Neuronal stem cell (in vitro differentiated cells): ENCODE data around the gene MAP2K7.
A peak's percentile ranks its signal among the peaks of the same experiment; 100 is the strongest.
"Not testable (repeated sequence)": the region's sequence is repeated elsewhere in the genome, so short reads cannot be mapped to it uniquely, and the experiment has no call there.

Experiments used
- DNase-seq: peaks from one replicate; pipeline ENCODE4 v3.0.0-alpha.2; 2013; ENCODE audit warnings: low spot score
- H2AFZ ChIP-seq: one replicate; pipeline ENCODE4 v1.6.1; 2013; ENCODE audit warnings: mild to moderate bottlenecking, low read length, inconsistent platforms
- H2AK5ac ChIP-seq: 2 replicates; pipeline ENCODE4 v1.6.1; 2013; ENCODE audit warnings: low read depth, mild to moderate bottlenecking, inconsistent platforms, low read length, moderate library complexity, mixed read lengths
- H2BK120ac ChIP-seq: 2 replicates; pipeline ENCODE4 v1.6.1; 2013; ENCODE audit warnings: low read depth, mild to moderate bottlenecking, inconsistent platforms, low read length, moderate library complexity, mixed read lengths
- H2BK12ac ChIP-seq: one replicate; pipeline ENCODE4 v1.6.1; 2013; ENCODE audit warnings: low read length, inconsistent platforms
- H2BK15ac ChIP-seq: 2 replicates; pipeline ENCODE4 v1.6.1; 2013; ENCODE audit warnings: mild to moderate bottlenecking, low read length, inconsistent platforms, mixed read lengths
- H2BK5ac ChIP-seq: one replicate; pipeline ENCODE4 v1.6.1; 2013; ENCODE audit warnings: inconsistent platforms, mild to moderate bottlenecking, low read length, moderate library complexity
- H3K14ac ChIP-seq: one replicate; pipeline ENCODE4 v1.6.1; 2013; ENCODE audit warnings: low read length, inconsistent platforms
- H3K18ac ChIP-seq: 2 replicates; pipeline ENCODE4 v1.6.1; 2013; ENCODE audit warnings: low read length, inconsistent platforms
- H3K23ac ChIP-seq: 2 replicates; pipeline ENCODE4 v1.6.1; 2013; ENCODE audit warnings: low read depth, mild to moderate bottlenecking, mixed read lengths, low read length, inconsistent platforms; ENCODE audit not compliant: poor library complexity
- H3K27ac ChIP-seq: replicated peaks from 3 replicates; pipeline ENCODE4 v1.5.1; 2013; ENCODE audit warnings: low read length, inconsistent platforms
- H3K27me3 ChIP-seq, 3 experiments: 2 replicates each; pipeline ENCODE4 v1.6.1; 2013; ENCODE audit warnings: low read length in 3 of 3, mild to moderate bottlenecking in 2 of 3, inconsistent platforms in 1 of 3, low read depth in 1 of 3, mixed read lengths in 1 of 3, moderate library complexity in 1 of 3; ENCODE audit not compliant: control insufficient read depth in 3 of 3, insufficient read depth in 3 of 3
- H3K36me3 ChIP-seq, 2 donors: replicated peaks in 1 of 2; 2 replicates each; pipeline ENCODE4 v1.6.1; 2013; ENCODE audit warnings: low read length in 2 of 2; ENCODE audit not compliant: control insufficient read depth in 2 of 2, insufficient read depth in 2 of 2
- H3K4ac ChIP-seq: 2 replicates; pipeline ENCODE4 v1.6.1; 2013; ENCODE audit warnings: inconsistent platforms, mild to moderate bottlenecking, low read length, moderate library complexity
- H3K4me1 ChIP-seq, 2 donors: 1 replicate in 1 of 2; 2 replicates in 1 of 2; pipeline ENCODE4 v1.6.1; 2013; ENCODE audit warnings: low read length in 2 of 2, low read depth in 1 of 2; ENCODE audit not compliant: control insufficient read depth in 2 of 2, insufficient read depth in 1 of 2
- H3K4me2 ChIP-seq: one replicate; pipeline ENCODE4 v1.6.1; 2013; ENCODE audit warnings: mild to moderate bottlenecking, low read length, inconsistent platforms; ENCODE audit not compliant: insufficient read depth, poor library complexity, severe bottlenecking
- H3K4me3 ChIP-seq, 2 donors: 2 replicates each; pipeline ENCODE4 v1.5.1; 2013; ENCODE audit warnings: low read length in 2 of 2, mild to moderate bottlenecking in 2 of 2, inconsistent platforms in 1 of 2, moderate library complexity in 1 of 2
- H3K79me1 ChIP-seq: one replicate; pipeline ENCODE4 v1.6.1; 2013; ENCODE audit warnings: low read depth, mild to moderate bottlenecking, inconsistent platforms, low read length, moderate library complexity
- H3K9ac ChIP-seq: one replicate; pipeline ENCODE4 v1.6.1; 2013; ENCODE audit warnings: mild to moderate bottlenecking, low read depth, low read length, inconsistent platforms; ENCODE audit not compliant: poor library complexity
- H3K9me3 ChIP-seq, 2 donors: replicated peaks in 1 of 2; 2 replicates each; pipeline versions ENCODE3 to v1.6.1; 2013; ENCODE audit warnings: low read length in 2 of 2, mild to moderate bottlenecking in 2 of 2, inconsistent platforms in 1 of 2, low read depth in 1 of 2, mixed read lengths in 1 of 2, moderate library complexity in 1 of 2; ENCODE audit not compliant: control insufficient read depth in 2 of 2, insufficient read depth in 1 of 2
- H4K8ac ChIP-seq: one replicate; pipeline ENCODE4 v1.6.1; 2013; ENCODE audit warnings: low read depth, mild to moderate bottlenecking, inconsistent platforms, low read length, moderate library complexity
- H4K91ac ChIP-seq: one replicate; pipeline ENCODE4 v1.6.1; 2013; ENCODE audit warnings: low read length, low read depth, mild to moderate bottlenecking, inconsistent platforms; ENCODE audit not compliant: poor library complexity
- WGBS, 2 donors: extraction: QIAGEN DNeasy Blood & Tissue Kit; methylation state at CpG; one replicate each; pipeline ENCODE4 v1.1.7; 2013; ENCODE audit warnings: missing lambda C conversion rate in 2 of 2, mixed read lengths in 1 of 2; ENCODE audit not compliant: insufficient read length in 2 of 2, insufficient replicate concordance in 1 of 2; ENCODE audit errors: extremely low coverage in 2 of 2; 5-methylcytosine and 5-hydroxymethylcytosine counted together

Gene MAP2K7

GRCh38 chr19:7916955-7917266 is 13.2 kb downstream of the MAP2K7 start:
- Histone ChIP-seq H2BK12ac (no peak overlapping the region), H2AK5ac (peak overlapping the region; percentile 88), H2BK5ac (peak overlapping the region; percentile 48), H3K14ac (no peak overlapping the region), H3K27me3 (peaks cover 22 to 42% (median 22%) of the 10 kb centered on the region in 3 experiments), H3K4ac (no peak overlapping the region), H4K8ac (no peak overlapping the region), H3K4me2 (peak overlapping the region; percentile 98), H3K9me3 (no peaks in the 10 kb centered on the region), H4K91ac (no peak overlapping the region), H3K27ac (no peak overlapping the region), H2BK120ac (no peak overlapping the region), H3K9ac (peak overlapping the region; percentile 95), H2AFZ (peak overlapping the region; percentile 91), H3K4me1 (peaks cover 18 to 25% of the 10 kb centered on the region in 2 donors), H3K4me3 (peak overlapping the region; percentile 46 to 74), H2BK15ac (peak overlapping the region; percentile 78), H3K18ac (peak overlapping the region; percentile 95), H3K36me3 (peaks cover 10 to 14% of the 10 kb centered on the region in 2 donors), H3K79me1 (peaks cover 2% of the 10 kb centered on the region), H3K23ac (peak overlapping the region; percentile 85)
- no peak for DNase-seq
- no CpG with 5 or more reads among the region's 12 CpGs for WGBS, 2 donors

GRCh38 chr19:7917267-7918061 is 13.8 kb downstream of the MAP2K7 start:
- Histone ChIP-seq H3K14ac (peak overlapping the region; percentile 71), H3K27me3 (peaks cover 22 to 42% (median 22%) of the 10 kb centered on the region in 3 experiments), H2BK5ac (peak overlapping the region; percentile 48), H3K9me3 (no peaks in the 10 kb centered on the region), H3K18ac (peak overlapping the region; percentile 95), H4K91ac (peak overlapping the region; percentile 95), H3K27ac (no peak overlapping the region), H3K4ac (peak overlapping the region; percentile 89), H2BK15ac (peak overlapping the region; percentile 78), H2AK5ac (peak overlapping the region; percentile 53), H2AFZ (peak overlapping the region; percentile 91), H3K4me2 (peak overlapping the region; percentile 98), H3K4me1 (peaks cover 18 to 25% of the 10 kb centered on the region in 2 donors), H3K4me3 (peak overlapping the region; percentile 46 to 74), H3K36me3 (peaks cover 11 to 15% of the 10 kb centered on the region in 2 donors), H3K79me1 (peaks cover 6% of the 10 kb centered on the region), H2BK120ac (peak overlapping the region; percentile 47), H3K9ac (peak overlapping the region; percentile 95), H4K8ac (peak overlapping the region; percentile 96), H3K23ac (peak overlapping the region; percentile 85), H2BK12ac (peak overlapping the region; percentile 84)
- no CpG with 5 or more reads among the region's 71 CpGs for WGBS, 2 donors
- no peak for DNase-seq

GRCh38 chr19:7918062-7918614 is 14.5 kb downstream of the MAP2K7 start:
- not testable (repeated sequence) for H3K23ac ChIP-seq, H4K8ac ChIP-seq, DNase-seq, H2AK5ac ChIP-seq, H4K91ac ChIP-seq, H3K79me1 ChIP-seq, H3K14ac ChIP-seq, H3K27ac ChIP-seq, H3K9me3 ChIP-seq, H2BK120ac ChIP-seq, H2BK12ac ChIP-seq
- peak overlapping the region; percentile 76 for H3K4ac ChIP-seq
- WGBS, 2 donors, result no CpG with 5 or more reads among the region's 29 CpGs
- peaks cover 22 to 42% (median 22%) of the 10 kb centered on the region in 3 experiments for H3K27me3 ChIP-seq
- peak overlapping the region; percentile 91 for H2AFZ ChIP-seq
- H2BK15ac ChIP-seq, result peak overlapping the region; percentile 33
- H3K9ac ChIP-seq, result peak overlapping the region; percentile 95
- H3K4me1 ChIP-seq, result peaks cover 18 to 25% of the 10 kb centered on the region in 2 donors
- H3K36me3 ChIP-seq, result peaks cover 14 to 17% of the 10 kb centered on the region in 2 donors
- H3K4me2 ChIP-seq, result peak overlapping the region; percentile 98
- H3K18ac ChIP-seq, result peak overlapping the region; percentile 95
- H3K4me3 ChIP-seq, result peak overlapping the region; percentile 46 to 74
- H2BK5ac ChIP-seq, result peak overlapping the region; percentile 48
